HUES48 (cell line): ENCODE results near the gene MYRIP.

Source experiments
- H3K27ac ChIP-seq: one replicate; pipeline ENCODE4 v1.7.0; 2013; ENCODE audit warnings: low read depth, low read length, inconsistent platforms
- H3K27me3 ChIP-seq: 2 replicates; pipeline ENCODE4 v1.6.1; 2013; ENCODE audit warnings: mild to moderate bottlenecking, low read length; ENCODE audit not compliant: control insufficient read depth, insufficient read depth
- H3K36me3 ChIP-seq: 2 replicates; pipeline ENCODE4 v1.6.1; 2013; ENCODE audit warnings: low read length; ENCODE audit not compliant: control insufficient read depth, insufficient read depth
- H3K4me1 ChIP-seq: 2 replicates; pipeline ENCODE4 v1.6.1; 2013; ENCODE audit warnings: mild to moderate bottlenecking, low read length; ENCODE audit not compliant: control insufficient read depth, insufficient read depth
- H3K4me3 ChIP-seq: 2 replicates; pipeline ENCODE4 v1.5.1; 2013; ENCODE audit warnings: mild to moderate bottlenecking, low read depth, low read length
- H3K9ac ChIP-seq: 2 replicates; pipeline ENCODE4 v1.6.1; 2013; ENCODE audit warnings: mild to moderate bottlenecking, low read depth, low read length, moderate library complexity
- H3K9me3 ChIP-seq: 2 replicates; pipeline ENCODE4 v1.6.1; 2013; ENCODE audit warnings: low read length; ENCODE audit not compliant: control insufficient read depth, insufficient read depth

MYRIP gene

DNA sequence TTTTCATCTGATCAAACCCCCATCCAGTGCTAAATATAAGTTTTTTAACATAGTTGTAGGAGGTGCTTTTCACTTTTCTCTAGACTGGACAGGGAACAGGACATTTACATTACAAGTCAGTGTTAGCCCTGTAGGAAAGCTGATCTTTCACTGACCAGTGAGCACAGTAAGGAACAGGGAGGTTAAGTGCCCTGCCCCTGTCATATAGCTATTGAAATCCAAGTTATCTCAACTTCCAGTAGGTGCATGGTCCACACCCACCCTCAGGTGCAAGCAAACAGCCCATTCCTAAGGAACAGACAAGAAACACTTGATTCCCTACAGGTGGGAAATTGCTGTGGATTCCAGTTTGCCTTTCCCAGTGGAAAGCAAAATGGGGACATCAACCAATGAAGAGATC lies 421.0 kb downstream of the MYRIP start:
- H3K9ac ChIP-seq, result no peak overlapping the region
- no peaks in the 10 kb centered on the region for H3K27me3 ChIP-seq
- no peaks in the 10 kb centered on the region for H3K36me3 ChIP-seq
- H3K4me3 ChIP-seq, result no peak overlapping the region
- no peaks in the 10 kb centered on the region for H3K9me3 ChIP-seq
- H3K27ac ChIP-seq, result no peak overlapping the region
- H3K4me1 ChIP-seq, result no peaks in the 10 kb centered on the region

DNA sequence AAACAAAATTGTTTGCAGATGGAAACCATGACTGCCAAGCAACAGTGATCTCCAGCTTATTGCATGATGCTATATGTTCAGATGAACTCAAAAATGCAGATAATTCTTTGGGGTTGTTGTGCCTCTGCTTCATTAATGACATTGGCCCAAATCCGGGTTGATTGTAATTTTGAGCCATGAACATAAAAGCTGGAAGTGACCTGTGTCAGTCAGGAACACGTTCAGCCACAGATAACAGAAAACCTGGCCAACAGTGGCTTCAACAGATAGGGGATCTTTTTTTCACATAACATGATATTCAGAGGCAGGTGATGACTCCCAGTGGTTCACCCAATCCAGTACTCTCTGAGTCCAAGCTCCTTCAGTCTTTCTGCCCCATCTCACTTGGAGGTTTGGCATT lies 423.2 kb downstream of the MYRIP start:
- Histone ChIP-seq H3K9ac (no peak overlapping the region), H3K27me3 (no peaks in the 10 kb centered on the region), H3K9me3 (no peaks in the 10 kb centered on the region), H3K36me3 (no peaks in the 10 kb centered on the region), H3K27ac (no peak overlapping the region), H3K4me1 (0 out of 2 replicates have a peak, but pooled peaks cover 2% of the 10 kb centered on the region), H3K4me3 (no peak overlapping the region)

DNA sequence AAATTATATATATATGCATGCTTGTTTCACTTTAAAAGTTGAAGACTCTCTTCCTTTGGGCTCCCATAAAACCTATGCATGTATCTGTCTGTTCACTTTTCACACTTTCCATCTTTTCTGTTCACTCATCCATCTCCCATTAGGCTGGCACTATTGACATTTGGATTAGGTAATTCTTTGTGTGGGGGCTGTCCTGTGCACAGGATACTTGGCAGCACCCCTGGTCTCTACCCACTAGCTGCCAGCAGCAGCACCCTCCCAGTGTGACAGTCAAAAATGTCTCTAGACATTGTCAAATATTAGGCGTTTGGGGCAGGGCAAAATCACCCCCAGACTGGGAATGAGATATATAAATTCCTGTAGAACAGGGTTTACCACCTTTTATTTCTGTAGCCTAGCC lies 427.8 kb downstream of the MYRIP start:
- no peaks in the 10 kb centered on the region for H3K36me3 ChIP-seq
- no peaks in the 10 kb centered on the region for H3K9me3 ChIP-seq
- H3K9ac ChIP-seq, result no peak overlapping the region
- H3K27me3 ChIP-seq, result no peaks in the 10 kb centered on the region
- peaks cover 7% of the 10 kb centered on the region; the same call in 1 of the 2 replicates for H3K4me1 ChIP-seq
- H3K27ac ChIP-seq, result no peak overlapping the region
- no peak overlapping the region for H3K4me3 ChIP-seq

DNA sequence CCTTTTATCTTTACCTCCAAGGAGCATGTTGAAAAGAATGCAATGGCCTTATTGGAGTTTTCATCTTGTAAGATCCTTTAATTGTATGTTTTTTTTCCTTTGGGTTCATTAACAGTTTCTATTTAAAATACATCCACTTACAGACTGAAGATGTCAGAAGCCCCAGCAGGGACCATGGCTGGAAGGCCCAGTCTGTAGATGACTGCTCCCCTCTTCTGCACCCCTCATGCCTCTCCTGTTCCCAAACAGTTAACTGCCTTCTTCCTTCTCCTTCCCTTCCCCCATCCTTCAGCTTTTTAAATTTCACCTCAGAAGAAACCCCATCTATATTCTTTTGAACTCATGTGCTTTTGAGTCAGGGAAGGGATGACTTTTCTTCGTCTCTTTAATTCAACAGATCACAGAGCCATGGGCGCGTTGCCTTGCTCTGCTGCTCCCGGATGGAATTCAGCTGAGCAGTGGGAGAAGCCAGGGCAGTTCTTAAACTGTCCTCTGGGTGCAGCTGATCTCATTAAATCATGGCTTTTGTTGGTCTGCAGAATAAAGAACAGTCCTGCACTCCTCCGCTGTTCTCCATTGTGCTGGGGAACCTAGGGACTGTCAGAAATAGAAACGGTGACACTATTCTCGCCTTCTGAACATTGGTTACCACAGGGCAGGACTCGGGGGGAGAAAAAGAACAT lies 428.6 kb downstream of the MYRIP start:
- H3K9ac ChIP-seq, result no peak overlapping the region
- H3K36me3 ChIP-seq, result no peaks in the 10 kb centered on the region
- peaks cover 7% of the 10 kb centered on the region; the same call in 1 of the 2 replicates for H3K4me1 ChIP-seq

DNA sequence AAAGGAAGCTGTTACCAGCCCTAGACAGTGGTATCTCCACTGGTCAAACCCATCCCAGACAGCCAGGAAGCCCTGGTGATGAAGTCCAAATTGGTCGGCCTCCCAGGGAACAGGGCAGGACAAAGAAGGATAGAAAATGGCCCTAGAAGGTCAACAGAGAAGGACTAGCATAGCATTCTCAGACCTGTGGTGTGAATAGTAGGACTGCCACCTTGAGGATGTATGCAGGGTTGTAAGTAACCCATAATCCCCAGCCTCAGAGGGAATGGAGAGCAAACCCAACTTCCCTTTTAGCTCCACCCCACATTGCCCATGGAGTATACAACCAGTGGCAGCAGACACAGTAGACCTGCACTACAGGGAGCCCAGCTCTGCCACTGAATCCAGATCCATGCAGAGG lies 431.5 kb downstream of the MYRIP start:
- H3K27ac ChIP-seq, result no peak overlapping the region
- no peak overlapping the region for H3K9ac ChIP-seq
- no peaks in the 10 kb centered on the region for H3K9me3 ChIP-seq
- H3K4me3 ChIP-seq, result no peak overlapping the region
- no peaks in the 10 kb centered on the region for H3K27me3 ChIP-seq
- peaks cover 7% of the 10 kb centered on the region; the same call in 1 of the 2 replicates for H3K4me1 ChIP-seq
- no peaks in the 10 kb centered on the region for H3K36me3 ChIP-seq

More for the DNA sequence above, 428.6 kb downstream of the MYRIP start:
- Histone ChIP-seq H3K27me3 (no peaks in the 10 kb centered on the region), H3K4me3 (no peak overlapping the region), H3K27ac (no peak overlapping the region), H3K9me3 (no peaks in the 10 kb centered on the region)

DNA sequence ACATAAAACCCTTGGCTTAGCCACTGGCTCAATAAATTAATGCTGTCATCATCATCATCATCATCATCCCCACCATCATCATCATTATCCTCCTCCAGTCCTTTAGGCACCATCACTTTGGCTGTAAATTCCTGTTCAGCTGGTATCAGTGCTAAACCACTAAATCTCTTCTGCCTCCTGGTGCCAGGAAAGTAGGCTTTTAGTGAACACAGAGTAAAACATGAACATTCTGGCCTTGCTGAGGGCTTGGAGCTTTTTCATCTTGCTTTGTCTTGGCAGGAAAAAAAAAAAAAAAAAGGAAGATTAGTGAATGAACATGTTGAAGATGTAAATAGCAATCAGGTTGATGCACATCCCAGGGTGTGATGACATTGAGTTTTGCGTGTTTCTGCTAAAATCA lies 432.8 kb downstream of the MYRIP start:
- H3K4me3 ChIP-seq, result no peak overlapping the region
- H3K36me3 ChIP-seq, result no peaks in the 10 kb centered on the region
- no peaks in the 10 kb centered on the region for H3K9me3 ChIP-seq
- no peaks in the 10 kb centered on the region for H3K27me3 ChIP-seq
- no peak overlapping the region for H3K27ac ChIP-seq
- no peak overlapping the region for H3K9ac ChIP-seq
- H3K4me1 ChIP-seq, result peaks cover 7% of the 10 kb centered on the region; the same call in 1 of the 2 replicates

GRCh38 chr3:40242638-40243037 lies 433.2 kb downstream of the MYRIP start:
- Histone ChIP-seq H3K9me3 (no peaks in the 10 kb centered on the region), H3K36me3 (no peaks in the 10 kb centered on the region), H3K4me3 (no peak overlapping the region), H3K27me3 (no peaks in the 10 kb centered on the region), H3K27ac (no peak overlapping the region), H3K9ac (no peak overlapping the region), H3K4me1 (peaks cover 5% of the 10 kb centered on the region; the same call in 1 of the 2 replicates)

DNA sequence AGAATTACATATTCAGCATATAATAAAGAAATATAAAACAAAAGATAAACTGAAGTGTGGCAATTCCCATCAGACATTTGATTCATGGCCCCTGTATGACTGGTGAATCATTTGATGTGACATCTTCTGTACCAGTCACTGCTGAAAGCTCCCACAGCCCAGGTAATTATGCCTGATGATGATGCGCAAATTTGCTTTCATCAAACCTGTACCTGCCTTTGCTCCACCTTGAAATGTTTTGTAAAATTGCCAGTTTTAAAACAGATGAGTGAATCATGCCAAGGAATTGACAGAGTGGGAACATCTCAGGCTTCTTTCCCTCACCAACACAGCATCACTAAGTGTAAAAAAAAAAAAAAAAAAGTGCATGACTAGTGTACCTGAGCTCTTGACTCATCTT lies 433.6 kb downstream of the MYRIP start:
- no peaks in the 10 kb centered on the region for H3K27me3 ChIP-seq
- no peaks in the 10 kb centered on the region for H3K9me3 ChIP-seq
- no peak overlapping the region for H3K27ac ChIP-seq
- no peaks in the 10 kb centered on the region for H3K36me3 ChIP-seq
- no peak overlapping the region for H3K9ac ChIP-seq
- H3K4me1 ChIP-seq, result peaks cover under 1% of the 10 kb centered on the region; the same call in 1 of the 2 replicates
- H3K4me3 ChIP-seq, result no peak overlapping the region

DNA sequence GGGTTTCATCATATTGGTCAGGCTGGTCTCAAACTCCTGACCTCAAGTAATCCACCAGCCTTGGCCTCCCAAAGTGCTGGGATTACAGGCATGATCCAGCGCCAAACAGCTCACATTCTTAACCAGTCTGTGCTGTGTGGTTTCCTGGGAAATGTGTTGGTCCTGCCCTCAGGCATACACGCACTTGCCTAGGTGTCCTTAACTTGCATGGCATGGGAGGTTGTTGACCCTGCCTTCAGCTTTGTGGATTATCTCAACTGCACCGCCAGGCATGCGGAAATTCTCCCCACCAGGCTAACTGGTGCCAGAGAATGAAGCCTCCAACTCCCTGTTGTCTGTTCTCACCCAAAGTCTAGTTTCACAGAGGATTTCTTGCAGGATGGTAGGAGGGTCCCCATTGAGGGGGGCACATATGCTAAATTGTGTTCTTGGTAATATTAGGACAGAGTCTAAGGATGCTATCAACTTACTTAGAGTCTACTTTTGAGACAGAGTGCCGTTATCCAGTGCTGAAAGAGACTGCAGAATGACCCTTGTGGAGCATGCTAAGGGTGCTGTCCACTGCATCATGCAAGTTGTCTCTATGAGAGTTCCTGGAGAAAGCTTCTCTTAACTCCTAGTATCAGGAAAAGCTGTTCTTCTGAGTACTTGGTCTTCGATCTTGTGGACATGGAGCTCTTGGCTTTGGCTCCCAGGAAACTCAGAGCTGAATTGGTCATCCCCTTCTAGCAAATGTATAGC lies 438.5 kb downstream of the MYRIP start:
- no peaks in the 10 kb centered on the region for H3K4me1 ChIP-seq

DNA sequence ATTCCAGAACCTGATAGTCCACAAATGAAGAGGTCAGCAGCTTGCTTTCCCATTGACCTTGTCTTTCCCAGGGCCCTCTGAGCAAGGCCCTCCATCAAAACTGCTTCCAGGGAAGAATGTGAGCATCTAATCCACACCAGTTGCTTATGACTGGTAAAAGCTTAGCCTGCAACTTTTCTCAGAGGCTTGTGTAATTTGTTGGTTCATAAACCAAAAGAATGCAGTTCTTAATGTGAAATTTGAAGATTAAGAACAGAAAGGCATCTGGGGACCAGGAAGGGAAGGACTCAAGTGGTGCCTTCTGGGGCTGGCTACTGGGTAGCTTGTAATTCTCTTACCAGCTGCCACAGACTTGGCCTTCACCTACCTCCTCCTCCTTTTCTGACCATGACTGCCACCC lies 439.2 kb downstream of the MYRIP start:
- Histone ChIP-seq H3K27me3 (no peaks in the 10 kb centered on the region), H3K9ac (no peak overlapping the region), H3K4me1 (no peaks in the 10 kb centered on the region), H3K4me3 (no peak overlapping the region), H3K36me3 (no peaks in the 10 kb centered on the region), H3K9me3 (no peaks in the 10 kb centered on the region), H3K27ac (no peak overlapping the region)

More for the DNA sequence above, 438.5 kb downstream of the MYRIP start:
- Histone ChIP-seq H3K27me3 (no peaks in the 10 kb centered on the region), H3K36me3 (no peaks in the 10 kb centered on the region), H3K27ac (no peak overlapping the region), H3K4me3 (no peak overlapping the region), H3K9me3 (no peaks in the 10 kb centered on the region), H3K9ac (no peak overlapping the region)

- Histone ChIP-seq H3K4me3 (no peak overlapping the region), H3K9me3 (no peaks in the 10 kb centered on the region), H3K9ac (no peak overlapping the region), H3K4me1 (no peaks in the 10 kb centered on the region; the same call in 1 of the 2 replicates), H3K27me3 (no peaks in the 10 kb centered on the region), H3K36me3 (no peaks in the 10 kb centered on the region), H3K27ac (no peak overlapping the region)
These were observed 439.8 kb downstream of the MYRIP start for GRCh38 chr3:40249168-40249567.
